AG08396 (cell line): ENCODE measurements around the gene NEXN.
A peak's percentile ranks its signal among the peaks of the same experiment; 100 is the strongest.
"Not testable (repeated sequence)": the region's sequence is repeated elsewhere in the genome, so short reads cannot be mapped to it uniquely, and the experiment has no call there.

Source experiments
- DNase-seq: peaks from one replicate; pipeline ENCODE4 v3.0.0; 2012; ENCODE audit warnings: low spot score, mixed read lengths

NEXN gene

GRCh38 chr1:77966291-77966690 is 77.9 kb downstream of the NEXN start:
- DNase-seq = no peak

- DNase-seq = no peak
Measured at GRCh38 chr1:77970192-77970591, 81.8 kb downstream of the NEXN start.

- DNase-seq = no peak
Measured at GRCh38 chr1:77972080-77972479, 83.7 kb downstream of the NEXN start.

- no peak for DNase-seq
Measured at GRCh38 chr1:77975386-77975785, 87.0 kb downstream of the NEXN start.

- no peak for DNase-seq
Measured at GRCh38 chr1:77975907-77976306, 87.5 kb downstream of the NEXN start.

- no peak for DNase-seq
Measured at GRCh38 chr1:77976433-77977076, 88.1 kb downstream of the NEXN start.

- no peak for DNase-seq
Measured at GRCh38 chr1:77977989-77978292, 89.5 kb downstream of the NEXN start.

GRCh38 chr1:77978293-77978968 is 90.0 kb downstream of the NEXN start:
- peak; percentile 47 for DNase-seq

GRCh38 chr1:77978969-77979876 is 90.8 kb downstream of the NEXN start, which contains the start of gene FUBP1:
TSS of gene FUBP1 (minus strand) at chr1:77979072. CDS start at chr1:77979004, 68 bp downstream.
- peak; percentile 89 for DNase-seq

- not testable (repeated sequence) for DNase-seq
Measured at GRCh38 chr1:77983352-77983996, 95.0 kb downstream of the NEXN start.

- no peak for DNase-seq
Measured at GRCh38 chr1:77983997-77984355, 95.6 kb downstream of the NEXN start.

- DNase-seq = no peak
Measured at GRCh38 chr1:77984629-77985028, 96.2 kb downstream of the NEXN start.

- no peak for DNase-seq
Measured at GRCh38 chr1:77986810-77987209, 98.4 kb downstream of the NEXN start.

- no peak for DNase-seq
Measured at GRCh38 chr1:77987919-77988318, 99.5 kb downstream of the NEXN start.

GRCh38 chr1:77989744-77990143 is 101.3 kb downstream of the NEXN start:
- no peak for DNase-seq

GRCh38 chr1:77990629-77991204 is 102.3 kb downstream of the NEXN start:
- no peak for DNase-seq

GRCh38 chr1:77991638-77992037 is 103.2 kb downstream of the NEXN start:
- DNase-seq = no peak
